ENCODE results near the gene RGS3.

RGS3 gene

GRCh38 chr9:113581865-113582697 is 118.6 kb downstream of the RGS3 start:
- in situ Hi-C loops (cut with HindIII; ENCODE audit: low sequenced_read_pairs): no loop called here

- in situ Hi-C loops (cut with HindIII; ENCODE audit: low sequenced_read_pairs): no loop called here
Measured at GRCh38 chr9:113582698-113583200, 119.2 kb downstream of the RGS3 start.

GRCh38 chr9:113583511-113584427 is 120.2 kb downstream of the RGS3 start:
- in situ Hi-C loops (cut with HindIII; ENCODE audit: low sequenced_read_pairs): no loop called here

DNA sequence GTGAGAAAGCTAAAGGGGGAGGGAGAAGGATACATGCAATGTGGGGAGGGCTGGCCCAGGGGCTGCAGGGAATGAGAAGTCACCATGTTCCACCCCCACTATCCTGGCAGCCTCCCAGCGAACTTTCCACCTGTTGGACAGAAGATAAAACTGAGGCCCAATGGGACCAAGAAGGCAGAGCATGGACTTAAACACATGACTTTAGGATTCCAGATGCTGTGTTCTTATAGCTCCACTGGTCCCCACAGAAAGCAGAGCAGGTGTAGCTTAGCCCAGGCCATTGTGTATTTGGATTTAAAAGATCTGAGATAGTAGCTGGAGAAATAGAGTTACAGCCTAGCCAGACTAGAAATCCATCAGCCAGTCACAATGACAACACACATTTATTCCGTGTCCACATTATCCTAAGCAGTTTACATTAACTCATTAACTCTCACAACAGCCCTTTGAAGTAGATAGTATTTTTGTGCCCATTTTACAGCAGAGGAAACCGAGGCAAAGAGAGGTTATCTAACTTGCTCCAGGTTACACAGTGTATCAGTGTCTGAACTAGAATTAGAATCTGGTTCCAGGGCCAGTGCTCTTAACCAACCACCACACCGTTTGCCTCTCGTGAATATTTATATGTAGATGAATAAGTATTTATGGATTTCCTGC is 121.0 kb downstream of the RGS3 start:
- in situ Hi-C loops (cut with HindIII; ENCODE audit: low sequenced_read_pairs): loop anchor here (5.0 kb wide), 2 partner anchors 122 to 157 kb away; partner anchors contain the start of gene RGS3

DNA sequence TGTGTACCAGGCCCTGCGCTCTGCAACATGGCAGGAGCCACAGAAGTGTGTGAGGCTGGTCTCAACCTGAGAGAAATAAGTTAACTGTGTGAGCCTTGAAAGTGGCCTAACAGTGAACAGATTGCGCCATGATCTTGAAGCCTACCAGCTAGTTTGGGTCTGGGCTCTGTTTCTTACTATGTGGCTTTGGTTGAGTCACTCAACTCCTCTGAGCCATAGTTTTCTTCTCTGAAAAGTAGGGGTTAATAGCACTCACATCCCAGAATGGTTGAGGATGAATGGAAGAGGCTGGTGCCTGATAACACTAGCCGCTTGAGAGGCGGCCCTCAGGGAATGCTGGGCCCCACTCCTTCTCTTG is 121.5 kb downstream of the RGS3 start:
- in situ Hi-C loops (cut with HindIII; ENCODE audit: low sequenced_read_pairs): loop anchor here (5.0 kb wide), 2 partner anchors 123 to 158 kb away; partner anchors contain the start of gene RGS3

DNA sequence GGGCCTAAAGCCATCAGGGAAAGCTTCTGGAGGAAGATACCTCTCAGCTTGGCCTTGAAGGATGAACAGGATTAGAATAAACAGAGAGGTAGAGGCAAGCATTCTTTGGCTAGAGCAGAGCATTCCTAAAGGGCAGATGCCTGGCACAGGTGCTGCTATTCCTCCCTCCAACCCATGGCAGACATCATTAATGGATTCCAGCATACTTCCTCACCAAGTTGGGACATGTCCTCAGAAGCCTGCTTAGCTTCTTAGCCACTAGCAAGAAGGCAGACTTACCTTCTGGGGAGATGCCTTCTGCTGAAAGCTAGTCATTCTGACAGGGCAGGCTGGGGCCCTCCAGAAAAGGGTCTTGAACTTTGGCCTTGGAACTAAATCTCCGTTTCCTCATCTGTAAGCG is 122.0 kb downstream of the RGS3 start:
- in situ Hi-C loops (cut with HindIII; ENCODE audit: low sequenced_read_pairs): loop anchor here (5.0 kb wide), 2 partner anchors 123 to 158 kb away; partner anchors contain the start of gene RGS3

- in situ Hi-C loops (cut with HindIII; ENCODE audit: low sequenced_read_pairs): loop anchor here (5.0 kb wide), 2 partner anchors 125 to 160 kb away; partner anchors contain the start of gene RGS3
Measured at GRCh38 chr9:113587471-113588031, 124.0 kb downstream of the RGS3 start.

- in situ Hi-C loops (cut with HindIII; ENCODE audit: low sequenced_read_pairs): loop anchor here (5.0 kb wide), 2 partner anchors 126 to 161 kb away; partner anchors contain the start of gene RGS3
Measured at GRCh38 chr9:113588242-113588810, 124.8 kb downstream of the RGS3 start.

- in situ Hi-C loops (cut with HindIII; ENCODE audit: low sequenced_read_pairs): loop anchor here (5.0 kb wide), 2 partner anchors 127 to 162 kb away; partner anchors contain the start of gene RGS3
Measured at GRCh38 chr9:113588936-113589335, 125.4 kb downstream of the RGS3 start.

GRCh38 chr9:113589407-113589806 is 125.9 kb downstream of the RGS3 start:
- in situ Hi-C loops (cut with HindIII; ENCODE audit: low sequenced_read_pairs): loop anchor here (5.0 kb wide), 2 partner anchors 127 to 162 kb away; partner anchors contain the start of gene RGS3

GRCh38 chr9:113589890-113590289 is 126.4 kb downstream of the RGS3 start:
- in situ Hi-C loops (cut with HindIII; ENCODE audit: low sequenced_read_pairs): loop anchor here (5.0 kb wide), 3 partner anchors 62 to 163 kb away; partner anchors contain the start of gene RGS3

DNA sequence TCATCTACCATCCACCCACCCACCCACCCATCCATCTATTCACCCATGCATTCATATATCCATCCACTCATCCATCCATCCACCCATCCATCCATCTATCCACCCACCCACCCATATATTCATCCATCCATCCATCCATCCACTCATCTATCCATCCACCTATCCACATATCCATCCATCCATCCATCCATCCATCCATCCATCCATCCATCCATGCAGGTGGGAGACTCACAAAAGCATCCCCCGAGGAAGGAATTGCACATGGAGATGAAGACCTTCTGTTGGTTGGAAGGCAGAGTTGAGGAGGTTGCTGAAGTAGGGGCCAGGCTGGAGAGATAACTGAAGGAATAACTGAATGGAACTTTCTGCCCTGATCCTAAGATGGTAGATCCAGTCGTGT is 126.9 kb downstream of the RGS3 start:
- in situ Hi-C loops (cut with HindIII; ENCODE audit: low sequenced_read_pairs): loop anchor here (5.0 kb wide), 1 partner anchor 62 kb away; no protein-coding TSS in a partner anchor

GRCh38 chr9:113590991-113591898 is 127.7 kb downstream of the RGS3 start:
- in situ Hi-C loops (cut with HindIII; ENCODE audit: low sequenced_read_pairs): loop anchor here (5.0 kb wide), 1 partner anchor 61 kb away; no protein-coding TSS in a partner anchor

GRCh38 chr9:113591899-113592625 is 128.5 kb downstream of the RGS3 start:
- in situ Hi-C loops (cut with HindIII; ENCODE audit: low sequenced_read_pairs): loop anchor here (5.0 kb wide), 1 partner anchor 60 kb away; no protein-coding TSS in a partner anchor

GRCh38 chr9:113592876-113593575 is 129.5 kb downstream of the RGS3 start:
- in situ Hi-C loops (cut with HindIII; ENCODE audit: low sequenced_read_pairs): loop anchor here (5.0 kb wide), 1 partner anchor 59 kb away; no protein-coding TSS in a partner anchor

DNA sequence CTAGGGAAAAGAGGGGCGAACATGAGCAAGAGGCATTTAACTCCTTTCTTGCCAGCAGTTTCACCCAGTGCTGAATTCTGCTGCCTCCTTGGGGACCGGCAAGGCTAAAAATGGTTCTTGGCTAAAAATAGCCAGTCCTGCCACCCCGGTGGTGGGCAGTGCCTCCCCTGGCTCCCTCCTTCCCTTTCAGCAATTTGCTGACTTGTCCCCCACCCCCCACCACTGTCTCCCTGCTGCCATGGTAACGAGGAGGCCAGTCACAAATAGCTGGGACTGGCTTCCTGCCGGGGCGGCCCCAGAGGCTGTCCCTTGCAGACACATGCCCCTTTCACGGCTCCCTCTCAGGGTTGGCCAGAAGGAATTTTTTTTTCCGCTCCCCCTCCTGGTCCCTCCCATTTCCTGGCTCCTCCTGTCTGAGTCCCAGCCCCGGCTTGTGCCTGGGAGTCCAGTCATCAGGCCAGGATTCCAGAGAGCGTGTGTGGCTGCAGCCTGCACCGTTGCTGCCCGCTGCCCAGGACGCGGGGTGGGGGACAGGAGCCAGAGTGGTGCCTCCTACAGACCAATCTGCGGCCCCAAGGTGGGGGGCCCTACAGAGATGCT is 130.3 kb downstream of the RGS3 start:
- in situ Hi-C loops (cut with HindIII; ENCODE audit: low sequenced_read_pairs): loop anchor here (5.0 kb wide), 1 partner anchor 59 kb away; no protein-coding TSS in a partner anchor

Measured in endothelial cell of hepatic sinusoid (primary cell).